Fibroblast of gingiva (primary cell): Measurements from ENCODE around the gene NRCAM.
"Not testable (repeated sequence)": the region's sequence is repeated elsewhere in the genome, so short reads cannot be mapped to it uniquely, and the experiment has no call there.

Experiments
- DNase-seq: peaks from one replicate; pipeline ENCODE4 v3.0.0-alpha.2; 2011; ENCODE audit warnings: low read depth

The NRCAM gene

DNA sequence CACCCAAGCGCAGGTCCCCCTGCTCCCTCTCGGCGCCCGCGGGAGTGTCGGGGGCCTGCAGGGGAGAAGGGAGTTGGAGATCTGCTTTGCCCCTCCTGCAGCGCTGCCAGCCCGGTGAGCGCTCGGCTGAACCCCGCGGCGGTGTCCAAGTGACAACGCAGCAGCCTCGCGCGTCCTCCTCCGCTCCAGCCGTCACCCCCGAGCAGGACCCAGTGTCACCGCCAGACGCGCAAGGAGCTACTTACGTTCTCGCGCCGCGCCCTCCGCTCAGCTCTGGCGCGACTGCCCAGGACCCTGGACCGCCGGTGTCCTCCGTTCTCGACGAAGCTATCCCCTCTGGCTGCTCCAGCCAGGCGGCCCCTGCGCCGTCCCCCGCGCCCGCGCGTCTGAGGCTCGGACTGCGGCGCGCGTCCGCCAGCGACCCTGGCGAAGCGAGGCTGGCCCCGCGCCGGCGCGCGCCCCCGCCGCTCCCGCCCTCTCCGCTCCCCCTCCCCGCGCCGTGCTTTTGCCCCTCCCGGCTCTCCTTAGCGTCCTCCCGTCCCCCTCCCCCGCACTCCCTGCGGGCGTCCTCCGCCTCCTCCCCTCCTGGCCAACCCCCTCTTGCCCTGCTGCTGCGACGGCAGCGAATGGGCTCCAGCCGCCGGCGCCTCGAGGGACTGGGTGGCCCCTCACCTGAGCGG is at the start of gene NRCAM:
Gene NRCAM (minus strand): TSS at position 439 of the 680 bp plus-strand sequence. CDS start 216,372 bp downstream, outside the sequence.
- peak; percentile 67 for DNase-seq

DNA sequence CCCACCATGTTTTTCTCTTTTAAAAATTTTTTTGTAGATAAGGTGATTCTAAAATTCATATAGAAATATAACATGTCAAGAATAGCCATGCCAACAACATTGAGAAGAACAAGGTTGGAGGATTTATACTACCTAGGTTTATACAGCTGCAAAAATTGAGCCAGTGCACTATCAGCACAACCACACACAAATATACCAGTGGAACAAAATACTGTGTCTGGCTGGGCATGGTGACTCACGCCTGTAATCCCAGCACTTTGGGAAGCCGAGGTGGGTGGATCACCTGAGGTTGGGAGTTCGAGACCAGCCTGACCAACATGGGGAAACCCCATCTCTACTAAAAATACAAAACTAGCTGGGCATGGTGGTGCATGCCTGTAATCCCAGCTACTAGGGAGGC is 48.3 kb upstream of the NRCAM start:
- DNase-seq, result not testable (repeated sequence)

DNA sequence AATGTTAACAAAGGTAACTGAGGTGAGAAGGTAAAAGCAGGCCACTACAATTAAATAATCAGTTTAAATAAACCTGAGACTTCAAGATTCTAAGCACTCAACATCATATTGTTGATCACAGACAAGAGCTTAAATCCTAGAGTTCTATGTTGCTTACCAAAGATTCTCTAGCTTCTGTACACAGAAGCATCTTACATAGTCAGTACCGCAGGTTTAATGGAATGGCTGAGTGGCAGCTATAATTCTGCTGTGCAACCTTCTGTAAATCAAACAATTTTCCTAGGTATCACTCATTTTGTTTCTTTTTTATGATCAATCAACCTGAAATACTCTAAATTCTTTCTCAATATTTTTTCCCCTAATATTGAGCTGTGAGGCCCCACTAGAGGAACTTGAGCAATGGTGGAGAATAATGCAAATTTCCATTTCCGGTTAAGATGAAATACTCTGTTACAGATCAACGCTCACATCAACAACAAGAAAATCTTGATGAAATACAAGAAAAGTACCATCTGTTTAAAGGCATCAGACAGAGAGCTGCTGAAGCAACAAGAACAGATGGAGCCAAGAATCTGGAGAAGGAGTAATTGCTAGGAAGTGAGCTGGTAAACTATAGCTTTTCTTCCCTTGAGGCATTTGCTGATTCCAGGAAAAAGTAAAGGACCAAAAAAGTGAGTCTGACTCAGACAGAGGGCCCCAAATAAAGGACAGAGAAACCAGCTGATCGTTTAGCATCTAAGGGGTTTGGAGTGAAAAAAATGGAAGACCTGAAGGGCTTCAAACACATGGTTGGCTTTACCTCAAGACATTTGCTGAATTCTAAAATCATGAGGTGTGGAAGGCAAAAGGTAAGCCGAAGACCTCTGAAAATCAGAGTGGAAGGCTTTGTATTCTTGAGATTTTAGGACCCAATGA is 47.1 kb upstream of the NRCAM start:
- DNase-seq, result peak; percentile 91

DNA sequence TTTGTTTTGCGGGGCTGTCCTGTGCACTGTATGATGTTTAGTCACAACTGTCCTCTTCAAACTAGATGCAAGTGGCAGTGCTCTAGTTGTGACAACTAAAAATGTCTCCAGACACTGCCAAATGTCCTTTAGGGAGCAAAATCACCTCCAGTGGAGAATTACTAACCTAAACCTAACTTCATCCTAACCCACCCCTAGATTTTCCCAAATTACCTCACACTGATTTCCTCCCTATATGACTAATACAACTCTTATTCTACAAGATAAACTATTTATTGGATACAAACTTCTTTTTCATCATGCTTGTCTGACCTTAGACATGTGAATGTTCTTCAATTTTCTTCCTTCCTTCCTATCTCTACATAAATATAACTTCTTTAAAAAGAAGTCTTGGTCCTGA is 43.3 kb upstream of the NRCAM start:
- DNase-seq, result no peak

DNA sequence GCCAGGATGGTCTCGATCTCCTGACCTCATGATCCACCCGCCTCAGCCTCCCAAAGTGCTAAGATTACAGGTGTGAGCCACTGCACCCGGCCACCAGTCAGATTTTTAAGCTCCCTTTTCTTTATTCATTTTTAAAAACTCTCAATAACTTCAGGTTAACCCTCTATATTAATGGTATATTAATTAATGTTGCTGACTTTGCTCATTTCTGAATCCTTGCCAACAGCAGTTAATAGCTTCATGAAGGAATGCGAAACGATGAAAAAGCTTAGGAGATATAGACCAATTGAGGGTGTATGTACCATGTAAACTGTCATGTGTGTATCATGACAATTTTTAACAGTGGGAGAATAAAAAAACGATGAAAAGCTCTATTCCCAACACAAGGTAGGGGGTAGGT is 42.2 kb upstream of the NRCAM start:
- no peak for DNase-seq

DNA sequence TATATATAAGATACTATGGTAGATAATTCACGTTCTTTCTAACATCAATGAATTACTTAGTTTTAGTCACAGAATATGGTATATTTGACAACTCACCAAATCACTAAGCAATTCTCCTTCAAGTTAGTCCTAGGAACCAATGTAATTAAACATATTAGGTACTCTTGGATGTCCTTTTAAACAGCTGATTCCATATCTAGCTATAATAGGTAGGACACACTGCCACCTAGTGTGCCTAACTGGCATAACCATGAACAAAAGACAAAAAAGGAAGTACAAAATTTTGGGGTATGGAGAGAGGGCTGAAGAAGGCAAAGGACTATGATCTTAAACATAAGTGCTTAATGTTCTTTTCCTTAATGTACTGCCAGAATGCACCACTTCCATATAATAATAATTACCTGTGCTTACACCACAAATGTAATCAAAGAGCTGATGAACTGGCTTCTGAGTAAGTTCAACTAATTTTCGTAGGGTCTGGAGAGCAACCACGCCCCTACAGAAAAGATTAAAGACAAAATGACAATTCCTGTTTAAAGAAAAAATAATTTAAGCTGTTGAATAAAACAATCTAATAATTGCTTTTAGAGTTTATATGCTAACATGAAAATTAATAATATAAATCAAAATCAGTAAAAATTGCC is 41.0 kb upstream of the NRCAM start:
- peak; percentile 33 for DNase-seq

DNA sequence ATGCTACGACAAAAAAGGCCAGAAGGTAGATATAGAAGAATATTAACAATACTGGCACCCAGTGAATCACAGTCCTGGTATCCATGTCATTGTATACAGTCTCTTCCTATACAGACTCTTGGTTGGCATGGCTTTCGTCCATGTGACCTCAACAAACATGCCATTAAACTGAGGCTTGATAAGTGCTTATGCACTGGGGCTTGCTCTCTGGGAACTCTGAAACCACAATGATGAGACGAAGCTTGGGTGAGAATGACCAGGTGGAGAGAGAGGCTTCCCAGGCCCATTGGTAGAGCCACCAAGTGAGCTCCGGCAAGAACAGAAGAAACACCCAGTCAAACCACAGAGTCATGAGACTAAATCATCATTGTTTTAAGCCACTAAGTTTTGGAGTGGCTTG is 36.5 kb upstream of the NRCAM start:
- DNase-seq, result no peak

DNA sequence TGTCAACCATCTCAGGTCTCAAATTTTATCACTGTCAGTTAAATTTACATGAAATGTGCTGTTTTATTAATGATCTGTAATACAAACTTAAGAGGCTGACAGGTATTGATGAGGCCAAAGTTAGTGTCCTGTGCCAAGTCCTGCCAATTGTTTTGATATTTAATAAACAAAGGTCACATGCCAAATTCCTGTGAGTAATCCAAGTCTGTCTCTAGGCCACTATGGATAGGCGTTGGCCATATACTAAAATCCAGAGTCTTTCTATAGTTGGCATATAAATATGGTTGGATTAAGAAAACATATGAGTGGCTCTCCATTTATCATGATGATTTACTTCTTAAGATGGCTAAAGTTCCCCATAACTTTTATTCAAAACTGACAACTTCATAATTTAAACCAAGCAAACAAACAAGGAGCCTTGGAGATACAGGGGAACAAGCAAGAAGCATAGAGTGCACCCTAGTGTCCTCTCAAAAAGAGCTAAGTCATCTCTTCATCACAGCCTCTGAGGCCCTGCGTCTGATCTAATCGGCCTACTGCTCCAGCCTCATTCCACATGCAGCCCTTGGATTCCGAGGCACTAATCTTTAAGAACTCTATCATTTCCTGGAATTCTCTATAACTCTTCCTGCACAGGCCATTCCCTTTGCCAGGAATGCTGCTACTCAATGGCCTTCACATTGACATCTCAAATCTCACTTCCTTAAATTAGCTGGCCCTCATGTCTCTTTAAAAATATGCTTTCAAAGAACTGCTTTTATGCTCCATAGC is 32.7 kb upstream of the NRCAM start:
- DNase-seq, result no peak

DNA sequence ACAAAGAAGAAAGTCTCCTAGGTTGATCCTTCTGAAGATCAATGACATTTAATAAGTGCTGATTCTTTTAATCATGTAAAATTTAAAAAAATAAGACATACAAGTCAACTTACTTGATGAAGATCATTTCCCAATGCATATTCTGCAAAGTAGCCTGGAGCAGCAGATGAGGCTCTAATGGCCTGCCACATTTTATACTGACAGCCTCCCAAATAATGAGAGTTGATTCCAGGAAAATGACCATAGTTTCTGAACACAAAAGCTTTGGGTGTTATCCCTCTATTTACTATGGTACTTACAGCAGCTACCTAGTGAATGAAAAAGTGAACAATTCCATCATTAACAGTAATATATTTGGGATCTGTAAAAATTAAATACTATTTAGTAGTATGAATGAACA is 31.4 kb upstream of the NRCAM start:
- DNase-seq, result no peak

DNA sequence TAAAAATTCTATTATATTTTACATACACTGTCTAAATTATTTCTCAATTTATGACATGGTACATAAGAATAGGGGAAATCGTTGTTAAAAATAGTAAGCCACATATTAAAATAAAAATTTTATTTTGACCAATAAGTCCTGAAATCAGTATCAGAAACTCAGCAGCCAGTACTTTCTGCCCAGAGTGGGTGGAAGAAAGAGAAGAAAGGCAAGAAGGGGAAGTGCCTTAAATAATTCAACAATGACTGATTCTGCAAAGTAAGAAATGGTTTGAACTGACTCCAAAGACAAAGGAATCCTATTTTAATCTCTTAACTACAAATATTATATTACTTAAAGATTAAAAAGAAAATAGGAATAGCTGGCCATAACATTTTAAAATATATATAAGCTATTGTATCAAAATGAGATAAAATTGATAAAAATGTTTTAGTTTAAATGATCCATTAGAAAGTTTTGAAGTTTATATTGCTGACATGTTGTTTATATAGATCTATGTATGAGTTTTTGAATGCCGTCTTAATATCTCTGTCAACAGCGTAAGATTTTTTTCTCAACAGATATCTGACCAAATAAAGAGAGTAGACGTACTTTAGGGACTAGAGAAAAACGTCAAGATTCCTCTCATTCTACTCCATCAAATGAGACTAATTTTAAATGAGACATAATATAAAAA is 30.2 kb upstream of the NRCAM start:
- no peak for DNase-seq

DNA sequence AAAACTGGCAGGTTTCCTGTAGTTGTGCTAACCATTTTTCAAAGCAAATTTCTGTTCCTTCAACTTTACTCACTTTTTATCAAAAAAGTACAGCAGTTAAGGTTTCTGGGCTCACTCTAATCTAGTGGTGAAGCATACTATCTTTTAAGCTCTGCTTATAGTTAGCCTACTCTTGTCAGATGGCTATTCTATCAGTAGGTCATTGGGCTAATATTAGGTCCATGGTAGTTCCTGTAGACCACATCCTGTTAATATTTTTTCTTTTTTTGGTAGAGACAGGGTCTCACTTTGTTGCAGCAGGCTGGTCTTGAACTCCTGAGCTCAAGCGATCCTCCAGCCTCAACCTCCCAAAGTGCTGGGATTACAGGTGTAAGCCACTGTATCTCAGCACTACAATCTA is 27.9 kb upstream of the NRCAM start:
- DNase-seq, result no peak

DNA sequence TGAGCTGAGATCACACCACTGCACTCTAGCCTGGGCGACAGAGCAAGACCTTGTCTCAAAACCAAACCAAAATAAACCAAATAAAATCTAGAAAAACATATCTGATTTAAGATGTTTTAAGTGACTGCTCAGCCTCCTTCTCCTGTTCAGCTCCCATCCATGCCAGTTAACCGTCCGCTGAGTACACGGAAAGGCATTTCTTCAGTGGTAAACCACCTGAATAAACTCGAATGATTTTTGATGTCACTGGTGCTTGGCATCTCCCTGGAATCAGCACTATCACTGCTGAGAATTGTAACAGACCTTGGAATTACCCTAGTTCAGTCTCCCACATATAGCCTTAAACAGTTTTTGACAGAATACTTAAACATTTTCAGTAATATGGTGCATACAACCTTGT is 24.1 kb upstream of the NRCAM start:
- no peak for DNase-seq

DNA sequence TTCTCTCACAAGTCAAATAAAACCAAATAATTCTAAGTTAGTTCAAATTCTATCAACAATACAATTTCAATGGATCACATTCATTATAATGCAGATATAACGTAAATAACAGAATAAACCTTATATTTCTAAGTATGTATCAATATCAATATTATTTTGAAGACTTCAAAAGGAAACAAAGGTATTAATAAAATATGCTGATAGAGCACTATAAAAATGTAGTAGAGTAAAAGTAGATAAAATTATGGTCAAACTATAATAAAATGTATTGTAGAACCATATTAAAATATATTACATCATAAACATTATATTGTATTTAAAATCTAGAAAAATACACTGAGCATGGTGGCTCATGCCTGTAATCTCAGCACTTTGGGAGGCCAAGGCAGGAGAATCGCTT is 23.5 kb upstream of the NRCAM start:
- no peak for DNase-seq

DNA sequence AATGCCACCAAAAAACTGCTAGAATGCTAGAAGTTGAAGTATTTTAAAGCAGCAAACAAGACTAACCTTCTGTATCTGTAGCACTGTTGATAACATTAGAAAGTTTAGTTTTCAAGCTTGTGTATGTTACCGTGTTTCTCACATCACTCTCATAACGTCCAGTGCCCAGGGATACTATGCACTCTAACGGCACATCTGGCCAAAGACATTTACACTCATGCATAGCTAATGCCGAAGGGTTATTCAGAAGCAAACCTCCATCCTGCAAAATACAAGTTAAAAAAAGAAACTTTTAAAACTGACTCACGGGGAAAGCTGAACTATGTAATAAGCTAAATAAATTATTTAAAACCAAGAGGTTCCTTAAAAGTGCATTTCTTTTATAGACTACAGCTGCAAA is 22.9 kb upstream of the NRCAM start:
- no peak for DNase-seq

DNA sequence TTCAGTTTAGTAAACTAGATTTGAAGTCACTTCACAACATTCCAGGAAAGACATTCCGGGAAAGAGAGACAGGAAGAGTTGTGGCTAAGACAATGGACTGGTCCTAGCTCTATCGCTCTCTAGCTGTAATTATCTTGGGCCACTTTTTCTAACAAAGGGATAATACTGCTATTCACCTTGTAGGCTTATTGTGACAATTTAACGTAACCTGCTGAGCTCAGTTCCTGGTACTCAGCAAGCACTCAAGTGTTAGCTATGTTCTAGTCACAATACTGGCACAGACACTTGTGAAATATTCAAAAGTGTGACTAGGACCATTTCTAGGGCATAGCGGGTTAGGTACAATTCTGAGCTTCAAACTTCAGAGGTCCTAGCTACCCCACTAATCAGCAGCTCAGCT is 12.0 kb upstream of the NRCAM start:
- DNase-seq, result no peak

DNA sequence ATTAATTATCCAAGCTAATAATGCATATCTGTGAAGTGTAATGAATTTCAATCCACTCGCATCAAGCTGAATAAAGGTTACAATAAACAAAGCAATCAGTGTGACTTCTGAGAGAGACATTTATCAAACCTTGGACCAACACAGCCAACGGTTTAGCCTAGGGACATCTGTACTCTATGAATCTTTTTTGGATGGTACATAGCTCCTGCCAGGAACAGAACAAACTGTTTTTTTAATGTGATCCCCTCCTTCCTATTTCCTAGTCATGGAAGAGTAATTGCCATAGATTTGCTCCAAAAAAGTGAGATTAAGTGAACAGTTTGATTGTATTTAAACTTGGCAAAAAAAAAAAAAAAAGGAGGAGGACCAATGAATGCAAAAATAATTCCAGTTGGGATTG is 11.2 kb upstream of the NRCAM start:
- no peak for DNase-seq

DNA sequence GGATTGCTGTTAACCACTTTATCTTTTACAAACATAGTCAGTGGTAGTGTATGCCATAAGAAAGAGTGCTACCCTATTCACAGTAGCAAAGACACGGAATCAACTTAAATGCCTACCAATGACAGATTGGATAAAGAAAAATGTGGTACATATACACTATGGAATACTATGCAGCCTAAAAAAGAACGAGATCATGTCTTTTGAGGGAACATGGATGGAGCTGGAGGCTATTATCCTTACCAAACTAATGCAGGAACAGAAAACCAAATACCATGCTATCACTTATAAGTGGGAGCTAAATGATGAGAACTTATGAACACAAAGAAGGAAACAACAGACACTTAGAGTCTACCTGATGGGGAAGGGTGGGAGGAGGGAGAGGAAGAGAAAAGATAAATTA is 10.1 kb upstream of the NRCAM start:
- DNase-seq, result not testable (repeated sequence)

DNA sequence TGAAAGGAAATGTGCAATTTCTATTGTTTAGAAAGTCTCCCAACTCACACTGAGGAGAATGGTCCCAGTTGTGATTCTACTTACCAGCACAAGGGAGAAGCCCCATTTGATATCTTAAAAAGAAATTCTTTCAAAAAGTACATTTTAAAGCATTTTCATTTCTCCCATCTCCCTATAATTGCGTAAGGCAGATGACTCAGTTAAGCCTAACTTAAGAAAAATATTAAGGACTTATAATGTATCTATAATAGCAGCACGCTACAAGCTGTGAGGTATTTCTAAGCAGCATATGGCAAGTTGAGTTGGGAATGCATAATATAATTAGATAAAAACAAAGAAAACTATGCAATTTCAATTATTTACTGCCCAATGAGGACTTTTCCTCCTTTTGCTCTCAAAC is 8.5 kb upstream of the NRCAM start:
- DNase-seq, result no peak

DNA sequence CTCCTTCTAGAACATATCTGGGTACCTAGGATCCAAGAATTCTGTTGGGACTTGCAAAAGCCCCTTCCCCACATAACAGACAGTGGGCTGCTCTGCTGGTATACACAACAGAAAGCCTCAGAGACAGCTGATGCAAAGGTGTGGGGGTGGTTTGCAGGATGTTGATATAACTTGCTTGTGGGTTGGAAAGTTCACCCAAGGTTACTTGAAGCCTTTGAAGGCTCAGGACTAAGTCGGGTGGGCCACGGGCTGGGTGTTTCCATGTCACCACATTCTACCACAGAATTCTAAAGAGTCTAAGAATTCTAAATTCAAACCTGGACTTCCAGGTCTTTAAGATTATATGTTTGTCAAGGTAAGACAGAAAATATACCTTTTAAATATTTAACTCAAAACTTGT is 7.4 kb upstream of the NRCAM start:
- no peak for DNase-seq

DNA sequence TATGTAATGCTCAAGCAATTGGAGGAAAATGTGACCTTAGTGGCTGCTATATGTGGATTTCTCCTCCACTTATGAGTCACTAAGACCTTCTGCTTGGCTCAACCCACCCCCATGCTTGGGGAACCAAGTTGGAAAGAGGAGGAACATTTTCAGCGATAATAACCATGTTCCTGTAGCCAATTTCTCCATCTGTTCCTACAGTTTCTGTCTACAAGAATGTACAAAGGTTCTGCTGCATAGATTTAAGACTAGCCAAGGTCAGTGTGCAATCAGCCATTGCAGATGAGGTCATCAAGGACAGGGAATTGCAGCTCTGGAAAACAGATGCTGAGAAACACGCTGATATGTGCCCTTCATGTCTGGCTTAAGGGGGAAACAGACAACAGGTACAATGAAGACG is 5.6 kb upstream of the NRCAM start:
- peak; percentile 20 for DNase-seq

DNA sequence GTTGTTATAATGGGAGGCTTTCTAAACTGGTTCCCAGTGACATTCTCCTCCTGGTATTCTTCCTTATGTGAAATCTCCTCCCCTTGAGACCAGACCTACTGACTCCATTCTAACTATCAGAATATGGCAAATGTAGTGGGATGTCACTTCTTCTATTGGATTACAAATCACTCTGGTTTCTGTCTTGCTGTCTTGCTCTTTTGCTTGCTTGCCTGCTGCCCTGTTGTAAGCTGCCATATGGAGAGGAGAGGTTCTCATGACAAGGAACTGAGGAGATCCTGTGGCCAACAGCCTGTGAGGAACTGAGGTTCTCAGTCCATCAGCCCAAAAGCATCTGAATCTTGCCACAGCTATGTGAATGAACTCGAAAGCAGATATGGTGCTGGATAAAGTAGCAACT is 4.7 kb upstream of the NRCAM start:
- DNase-seq, result no peak
